ENCODE results near the gene RNMT.
"Not testable (repeated sequence)": the region's sequence is repeated elsewhere in the genome, so short reads cannot be mapped to it uniquely, and the experiment has no call there.

RNMT gene

GRCh38 chr18:13735681-13736080, 9.2 kb downstream of the RNMT start:
- no peak for DNase-seq (ENCODE audit: low read depth, low spot score)

- no peak for DNase-seq (ENCODE audit: low read depth, low spot score)
These were observed 19.2 kb downstream of the RNMT start for GRCh38 chr18:13745696-13746095.

- DNase-seq (ENCODE audit: low read depth, low spot score) = no peak
These were observed 20.2 kb downstream of the RNMT start for GRCh38 chr18:13746633-13747032.

- not testable (repeated sequence) for DNase-seq (ENCODE audit: low read depth, low spot score)
These were observed 25.1 kb downstream of the RNMT start for GRCh38 chr18:13751599-13751998.

GRCh38 chr18:13756261-13756660, 29.8 kb downstream of the RNMT start:
- no peak for DNase-seq (ENCODE audit: low read depth, low spot score)

- no peak for DNase-seq (ENCODE audit: low read depth, low spot score)
These were observed 30.2 kb downstream of the RNMT start for GRCh38 chr18:13756671-13757070.

- no peak for DNase-seq (ENCODE audit: low read depth, low spot score)
These were observed 32.1 kb downstream of the RNMT start for GRCh38 chr18:13758622-13759021.

- no peak for DNase-seq (ENCODE audit: low read depth, low spot score)
These were observed 33.6 kb downstream of the RNMT start for GRCh38 chr18:13760047-13760446.

- no peak for DNase-seq (ENCODE audit: low read depth, low spot score)
These were observed 36.4 kb downstream of the RNMT start for GRCh38 chr18:13762690-13763439.

- DNase-seq (ENCODE audit: low read depth, low spot score) = no peak
These were observed 48.6 kb downstream of the RNMT start for GRCh38 chr18:13775058-13775457.

- no peak for DNase-seq (ENCODE audit: low read depth, low spot score)
These were observed 64.7 kb downstream of the RNMT start for GRCh38 chr18:13791181-13791580.

- DNase-seq (ENCODE audit: low read depth, low spot score) = no peak
These were observed 67.3 kb downstream of the RNMT start for GRCh38 chr18:13793819-13794218.

- no peak for DNase-seq (ENCODE audit: low read depth, low spot score)
These were observed 70.0 kb downstream of the RNMT start for GRCh38 chr18:13796515-13796914.

- no peak for DNase-seq (ENCODE audit: low read depth, low spot score)
These were observed 70.7 kb downstream of the RNMT start for GRCh38 chr18:13797157-13797611.

- DNase-seq (ENCODE audit: low read depth, low spot score) = no peak
These were observed 72.9 kb downstream of the RNMT start for GRCh38 chr18:13799396-13799795.

GRCh38 chr18:13800505-13801259, 74.2 kb downstream of the RNMT start:
- DNase-seq (ENCODE audit: low read depth, low spot score) = no peak

GRCh38 chr18:13801260-13801601, 74.8 kb downstream of the RNMT start:
- no peak for DNase-seq (ENCODE audit: low read depth, low spot score)

- DNase-seq (ENCODE audit: low read depth, low spot score) = no peak
These were observed 77.8 kb downstream of the RNMT start for GRCh38 chr18:13804305-13804704.

- DNase-seq (ENCODE audit: low read depth, low spot score) = no peak
These were observed 82.0 kb downstream of the RNMT start for GRCh38 chr18:13808294-13809042.

- no peak for DNase-seq (ENCODE audit: low read depth, low spot score)
These were observed 82.6 kb downstream of the RNMT start for GRCh38 chr18:13809043-13809430.

- no peak for DNase-seq (ENCODE audit: low read depth, low spot score)
These were observed 83.2 kb downstream of the RNMT start for GRCh38 chr18:13809531-13810255.
